GM19351 (cell line): ENCODE measurements around the gene RFPL3.

Experiments used
- ATAC-seq: cut with Tn5 transposase; IDR thresholded peaks from one replicate; pipeline ENCODE4 v1.9.1; 2021; ENCODE audit warnings: mild to moderate bottlenecking, moderate library complexity; ENCODE audit not compliant: unreplicated experiment

RFPL3 gene

DNA sequence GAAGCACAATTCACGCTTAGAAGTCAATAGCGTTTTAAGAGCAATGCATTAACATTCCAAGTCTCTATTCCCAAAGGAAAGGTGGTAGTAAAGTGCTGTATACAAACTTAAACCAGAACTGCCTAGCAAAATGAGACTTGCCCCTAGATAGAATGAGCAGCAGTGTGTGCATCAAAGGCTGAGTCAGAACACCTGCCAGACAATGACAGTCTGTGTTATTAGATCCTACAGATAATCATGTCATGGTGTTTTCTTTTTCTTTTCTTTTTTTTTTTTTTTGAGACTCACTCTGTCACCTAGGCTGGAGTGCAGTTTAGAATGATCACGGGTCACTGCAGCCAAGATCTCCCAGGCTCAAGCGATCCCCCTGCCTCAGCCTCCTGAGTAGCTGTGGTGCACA lies 52.8 kb downstream of the RFPL3 start:
- no peak for ATAC-seq
